ENCODE data around the gene DMKN. TPM values are rescaled to one million over a fixed set of nuclear protein-coding genes. Genes with fewer than 3 reads are reported as not detected.
A peak's percentile ranks its signal among the peaks of the same experiment; 100 is the strongest.

DMKN gene
- total and polyA plus RNA-seq, 2 of the 8 experiments (the other 6 are each of a cell fraction or from before 2014, with no cell fraction given): 290 to 330 TPM

DNA sequence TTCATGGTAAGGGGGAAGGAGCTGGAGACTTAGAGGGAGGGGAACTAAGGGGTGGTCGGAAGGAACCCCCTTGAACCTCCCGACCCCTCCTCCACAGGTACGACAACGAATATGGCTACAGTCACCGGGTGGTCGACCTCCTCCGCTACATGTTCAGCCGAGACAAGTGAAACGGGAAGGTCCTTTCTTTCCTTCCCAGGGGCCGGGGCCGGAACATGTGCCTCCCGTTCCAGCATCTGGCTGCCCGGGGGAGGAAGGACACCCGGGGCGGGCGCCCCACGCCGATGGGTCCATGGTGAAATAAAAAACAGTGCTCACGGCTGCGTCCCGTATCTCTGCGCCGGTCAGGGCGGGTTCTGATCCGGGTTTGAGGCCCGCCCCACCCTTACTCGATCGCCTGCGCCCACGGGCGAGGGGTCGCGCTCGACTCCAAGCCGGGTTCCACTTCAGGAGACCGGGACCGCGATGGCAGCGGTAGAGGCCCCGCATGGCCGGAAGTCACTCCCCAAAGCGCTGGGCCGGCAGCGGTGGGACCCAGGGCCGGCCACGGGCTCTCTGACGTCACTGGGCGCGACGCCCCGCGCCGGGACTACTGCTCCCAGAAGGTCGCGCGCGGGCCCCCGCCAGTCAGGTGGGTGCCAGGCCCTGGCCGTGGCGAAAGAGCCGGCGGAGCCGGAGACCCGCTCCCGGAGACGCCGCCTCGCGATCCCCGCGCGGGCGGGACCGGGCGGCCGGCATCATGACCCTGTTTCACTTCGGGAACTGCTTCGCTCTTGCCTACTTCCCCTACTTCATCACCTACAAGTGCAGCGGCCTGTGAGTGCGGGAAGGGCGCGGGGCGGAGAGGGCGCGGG lies 31.8 kb upstream of the DMKN start, which contains the start of gene TMEM147 (continued):
- TF ChIP-seq, protein P1, sequence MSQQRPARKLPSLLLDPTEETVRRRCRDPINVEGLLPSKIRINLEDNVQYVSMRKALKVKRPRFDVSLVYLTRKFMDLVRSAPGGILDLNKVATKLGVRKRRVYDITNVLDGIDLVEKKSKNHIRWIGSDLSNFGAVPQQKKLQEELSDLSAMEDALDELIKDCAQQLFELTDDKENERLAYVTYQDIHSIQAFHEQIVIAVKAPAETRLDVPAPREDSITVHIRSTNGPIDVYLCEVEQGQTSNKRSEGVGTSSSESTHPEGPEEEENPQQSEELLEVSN (IDR thresholded peaks at IDR 0.05): peak; percentile 23; the same call in 1 of the 2 replicates
- TF ChIP-seq SP1 (IDR thresholded peaks at IDR 0.05; ENCODE audit: low read depth, low read length) (no peak), CHD7 (IDR thresholded peaks at IDR 0.05; ENCODE audit: insufficient replicate concordance, low read length) (no peak), NRF1 (IDR thresholded peaks at IDR 0.05; ENCODE audit: low read depth, low read length) (no peak), EGR1 (IDR thresholded peaks at IDR 0.05; ENCODE audit: borderline replicate concordance, low read depth, low read length) (no peak), HDAC2 (IDR thresholded peaks at IDR 0.05; ENCODE audit: borderline replicate concordance in 1 of 2, low read depth in 2 of 2, low read length in 2 of 2) (peak in 1 of 2 experiments; percentile 40; a peak in 1 of 4 replicates)

Data from H1 (cell line).